Tibial nerve (tissue), 4 donors: ENCODE results near the gene CFAP57.

Experiments
- EP300 ChIP-seq, 2 donors: sonication (generic); formaldehyde crosslinking; IDR thresholded peaks; one replicate each; pipeline ENCODE4 v1.6.1; 2017; ENCODE audit warnings: antibody characterized with exemption in 2 of 2, mild to moderate bottlenecking in 1 of 2
- POLR2A ChIP-seq, 2 donors: fragments of 450-650 bp; IDR thresholded peaks; one replicate each; pipeline ENCODE4 v1.6.1; 2017; ENCODE audit warnings: antibody characterized with exemption in 2 of 2, mild to moderate bottlenecking in 2 of 2, moderate library complexity in 2 of 2
- TF ChIP-seq, protein P1 (sequence below), 5 experiments: fragments of 200-600 bp in 3 of 5; fragments of 450-650 bp in 2 of 5; sonication (generic) in 3 of 5; IDR thresholded peaks; one replicate each; pipeline ENCODE4 v1.5.1; 2016 to 2019; ENCODE audit warnings: antibody characterized with exemption in 5 of 5, mild to moderate bottlenecking in 3 of 5, moderate library complexity in 2 of 5

DNA sequence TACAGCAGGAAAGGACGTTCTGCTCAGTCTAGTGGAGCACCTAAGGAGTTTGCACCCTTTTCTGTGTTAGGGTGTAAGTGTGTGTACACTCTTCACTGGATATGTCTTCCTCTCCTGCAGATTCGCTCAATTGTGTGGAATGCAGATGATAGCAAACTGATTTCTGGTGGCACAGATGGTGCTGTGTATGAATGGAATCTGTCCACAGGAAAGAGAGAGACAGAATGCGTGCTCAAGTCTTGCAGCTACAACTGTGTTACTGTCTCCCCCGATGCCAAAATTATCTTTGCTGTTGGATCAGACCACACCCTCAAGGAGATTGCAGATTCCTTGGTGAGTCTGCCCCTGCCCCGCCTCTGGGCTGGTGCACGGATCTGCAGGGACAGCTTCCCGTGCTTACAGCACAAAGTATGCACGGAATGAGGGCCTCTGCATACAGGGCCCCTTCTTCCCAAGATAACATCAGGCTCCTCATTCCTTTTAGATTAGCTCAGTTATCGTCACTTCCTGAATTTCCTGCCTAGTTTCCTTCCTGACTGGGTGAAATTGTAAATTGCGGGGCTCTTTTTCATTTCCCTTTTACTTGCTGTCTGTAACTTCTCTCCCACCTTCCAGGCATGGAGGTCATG is 34.6 kb downstream of the CFAP57 start:
- TF ChIP-seq, protein P1, sequence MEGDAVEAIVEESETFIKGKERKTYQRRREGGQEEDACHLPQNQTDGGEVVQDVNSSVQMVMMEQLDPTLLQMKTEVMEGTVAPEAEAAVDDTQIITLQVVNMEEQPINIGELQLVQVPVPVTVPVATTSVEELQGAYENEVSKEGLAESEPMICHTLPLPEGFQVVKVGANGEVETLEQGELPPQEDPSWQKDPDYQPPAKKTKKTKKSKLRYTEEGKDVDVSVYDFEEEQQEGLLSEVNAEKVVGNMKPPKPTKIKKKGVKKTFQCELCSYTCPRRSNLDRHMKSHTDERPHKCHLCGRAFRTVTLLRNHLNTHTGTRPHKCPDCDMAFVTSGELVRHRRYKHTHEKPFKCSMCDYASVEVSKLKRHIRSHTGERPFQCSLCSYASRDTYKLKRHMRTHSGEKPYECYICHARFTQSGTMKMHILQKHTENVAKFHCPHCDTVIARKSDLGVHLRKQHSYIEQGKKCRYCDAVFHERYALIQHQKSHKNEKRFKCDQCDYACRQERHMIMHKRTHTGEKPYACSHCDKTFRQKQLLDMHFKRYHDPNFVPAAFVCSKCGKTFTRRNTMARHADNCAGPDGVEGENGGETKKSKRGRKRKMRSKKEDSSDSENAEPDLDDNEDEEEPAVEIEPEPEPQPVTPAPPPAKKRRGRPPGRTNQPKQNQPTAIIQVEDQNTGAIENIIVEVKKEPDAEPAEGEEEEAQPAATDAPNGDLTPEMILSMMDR (IDR thresholded peaks at IDR 0.05), result no peak
- TF ChIP-seq POLR2A (IDR thresholded peaks at IDR 0.05) (no peak), EP300 (IDR thresholded peaks at IDR 0.05) (no peak)
